ENCODE results near the gene IL4.

DNA sequence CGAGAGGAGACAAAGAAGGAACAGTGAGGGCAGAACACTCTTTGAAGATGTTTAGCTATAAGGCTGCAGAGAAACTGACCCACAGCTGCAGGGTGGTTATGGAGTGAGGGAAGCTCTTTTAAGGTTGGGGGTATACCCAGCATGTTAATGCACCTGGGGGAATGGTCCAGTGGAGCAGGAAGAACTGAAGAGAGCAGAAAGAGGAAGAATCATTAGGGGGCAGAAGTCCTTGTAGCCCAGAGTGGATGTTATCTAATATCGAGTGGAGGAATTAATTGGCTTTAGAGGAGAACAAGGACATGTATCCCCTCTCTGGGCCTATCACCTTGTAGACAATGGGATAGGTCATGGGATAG is 7.7 kb downstream of the IL4 start:
- TF ChIP-seq, protein P1, sequence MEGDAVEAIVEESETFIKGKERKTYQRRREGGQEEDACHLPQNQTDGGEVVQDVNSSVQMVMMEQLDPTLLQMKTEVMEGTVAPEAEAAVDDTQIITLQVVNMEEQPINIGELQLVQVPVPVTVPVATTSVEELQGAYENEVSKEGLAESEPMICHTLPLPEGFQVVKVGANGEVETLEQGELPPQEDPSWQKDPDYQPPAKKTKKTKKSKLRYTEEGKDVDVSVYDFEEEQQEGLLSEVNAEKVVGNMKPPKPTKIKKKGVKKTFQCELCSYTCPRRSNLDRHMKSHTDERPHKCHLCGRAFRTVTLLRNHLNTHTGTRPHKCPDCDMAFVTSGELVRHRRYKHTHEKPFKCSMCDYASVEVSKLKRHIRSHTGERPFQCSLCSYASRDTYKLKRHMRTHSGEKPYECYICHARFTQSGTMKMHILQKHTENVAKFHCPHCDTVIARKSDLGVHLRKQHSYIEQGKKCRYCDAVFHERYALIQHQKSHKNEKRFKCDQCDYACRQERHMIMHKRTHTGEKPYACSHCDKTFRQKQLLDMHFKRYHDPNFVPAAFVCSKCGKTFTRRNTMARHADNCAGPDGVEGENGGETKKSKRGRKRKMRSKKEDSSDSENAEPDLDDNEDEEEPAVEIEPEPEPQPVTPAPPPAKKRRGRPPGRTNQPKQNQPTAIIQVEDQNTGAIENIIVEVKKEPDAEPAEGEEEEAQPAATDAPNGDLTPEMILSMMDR (IDR thresholded peaks at IDR 0.05; ENCODE audit: insufficient read depth, low read length, poor library complexity, severe bottlenecking) = no peak
- no peak for TF ChIP-seq EZH2phosphoT487 (conservative IDR thresholded peaks at IDR 0.05; ENCODE audit: low read length)

Data from SU-DHL-6 (cell line).